Inflammatory macrophage treated with lipopolysaccharide for 1 hour (primary cell): ENCODE results near the gene MEGF6.

Source experiments
- DNase-seq, 2 donors: peaks; one replicate each; pipeline ENCODE4 v3.0.0-alpha.2; 2020 to 2022

MEGF6 gene

GRCh38 chr1:3499611-3500010 lies 111.7 kb downstream of the MEGF6 start:
- no peak for DNase-seq

GRCh38 chr1:3498986-3499385 lies 112.3 kb downstream of the MEGF6 start:
- no peak for DNase-seq

GRCh38 chr1:3498246-3498930 lies 112.9 kb downstream of the MEGF6 start:
- no peak for DNase-seq

GRCh38 chr1:3497521-3497920 lies 113.8 kb downstream of the MEGF6 start:
- no peak for DNase-seq

- DNase-seq, result no peak
Observed at GRCh38 chr1:3496916-3497315, 114.4 kb downstream of the MEGF6 start.

GRCh38 chr1:3495776-3496745 lies 115.2 kb downstream of the MEGF6 start:
- DNase-seq, result peak; percentile 30 to 60

GRCh38 chr1:3494321-3495308 lies 116.7 kb downstream of the MEGF6 start:
- DNase-seq, result no peak

GRCh38 chr1:3492545-3493246 lies 118.6 kb downstream of the MEGF6 start:
- DNase-seq, result no peak

GRCh38 chr1:3491291-3492246 lies 119.7 kb downstream of the MEGF6 start:
- DNase-seq, result peak; percentile 32 to 87

GRCh38 chr1:3490046-3490745 lies 121.1 kb downstream of the MEGF6 start:
- DNase-seq, result no peak

- no peak for DNase-seq
Observed at GRCh38 chr1:3488432-3488831, 122.9 kb downstream of the MEGF6 start.

GRCh38 chr1:3485016-3485415 lies 126.3 kb downstream of the MEGF6 start:
- DNase-seq, result no peak

GRCh38 chr1:3483801-3484444 lies 127.4 kb downstream of the MEGF6 start:
- peak in 1 of 2 donors; percentile 53 for DNase-seq

GRCh38 chr1:3483380-3483779 lies 127.9 kb downstream of the MEGF6 start:
- DNase-seq, result no peak

- no peak for DNase-seq
Observed at GRCh38 chr1:3482378-3482849, 128.9 kb downstream of the MEGF6 start.

GRCh38 chr1:3481836-3482375 lies 129.4 kb downstream of the MEGF6 start:
- no peak for DNase-seq

GRCh38 chr1:3481046-3481445 lies 130.3 kb downstream of the MEGF6 start:
- no peak for DNase-seq

- no peak for DNase-seq
Observed at GRCh38 chr1:3480369-3480719, 131.0 kb downstream of the MEGF6 start.
